Measurements from ENCODE around the gene RNASE3. TPM values are rescaled to one million over a fixed set of nuclear protein-coding genes. Genes with fewer than 3 reads are reported as not detected.
"Not testable (repeated sequence)": the region's sequence is repeated elsewhere in the genome, so short reads cannot be mapped to it uniquely, and the experiment has no call there.

The RNASE3 gene
- not detected for polyA plus RNA-seq (2013, experiment 1 of 2)
- not detected for polyA plus RNA-seq (2013, experiment 2 of 2)

DNA sequence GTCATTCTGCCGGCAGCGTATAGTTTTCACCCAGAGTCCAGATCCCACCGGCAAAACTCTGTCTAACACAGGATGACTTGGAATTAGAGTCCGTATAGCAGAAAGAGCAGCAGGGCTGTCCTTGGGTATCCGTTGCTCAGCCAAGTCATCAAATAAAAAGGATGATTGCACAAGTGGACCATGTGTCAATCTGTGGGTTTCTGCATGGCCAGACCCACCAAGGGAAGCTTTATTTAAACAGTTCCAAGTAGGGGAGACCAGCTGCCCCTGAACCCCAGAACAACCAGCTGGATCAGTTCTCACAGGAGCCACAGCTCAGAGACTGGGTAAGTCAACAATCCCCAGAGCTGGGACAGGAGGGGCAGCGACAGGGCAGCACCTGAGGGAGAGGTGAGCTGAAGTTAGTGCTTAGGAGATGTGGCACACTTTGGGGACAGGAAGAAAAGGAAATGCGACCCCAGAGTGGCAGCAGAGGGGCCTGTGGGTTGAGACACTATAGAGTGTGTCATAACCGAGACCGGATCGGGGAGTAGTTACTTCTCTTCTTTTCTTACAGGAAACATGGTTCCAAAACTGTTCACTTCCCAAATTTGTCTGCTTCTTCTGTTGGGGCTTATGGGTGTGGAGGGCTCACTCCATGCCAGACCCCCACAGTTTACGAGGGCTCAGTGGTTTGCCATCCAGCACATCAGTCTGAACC is at the start of gene RNASE3:
TSS of gene RNASE3 (plus strand) at position 260 of the 700 bp plus-strand sequence. CDS start at position 562, 302 bp downstream.
- H3K4me3 ChIP-seq (ENCODE audit: extremely low read depth, insufficient read depth, low read length, poor library complexity, severe bottlenecking); H3K27ac ChIP-seq (ENCODE audit: low read depth, low read length, severe bottlenecking); H3K4me1 ChIP-seq (ENCODE audit: control insufficient read depth, insufficient read depth, low read length, poor library complexity, severe bottlenecking); H3K9me3 ChIP-seq (ENCODE audit: control insufficient read depth, low read length); H3K36me3 ChIP-seq (ENCODE audit: control insufficient read depth, insufficient read depth, low read length): not testable (repeated sequence)
- 67 to 71% methylated on average over 5 of the region's 11 CpGs for WGBS, 2 experiments (ENCODE audit: insufficient coverage in 2 of 2)

- 95 to 96% methylated on average over 4 to 5 of the region's 6 CpGs for WGBS, 2 experiments (ENCODE audit: insufficient coverage in 2 of 2)
- H3K4me1 ChIP-seq (ENCODE audit: control insufficient read depth, insufficient read depth, low read length, poor library complexity, severe bottlenecking), result peaks cover 6% of the 10 kb centered on the region
- no peak overlapping the region for H3K27ac ChIP-seq (ENCODE audit: low read depth, low read length, severe bottlenecking)
- H3K36me3 ChIP-seq (ENCODE audit: control insufficient read depth, insufficient read depth, low read length), result no peaks in the 10 kb centered on the region
- no peak overlapping the region for H3K4me3 ChIP-seq (ENCODE audit: extremely low read depth, insufficient read depth, low read length, poor library complexity, severe bottlenecking)
- H3K9me3 ChIP-seq (ENCODE audit: control insufficient read depth, low read length), result no peaks in the 10 kb centered on the region
These were observed 44.6 kb upstream of the RNASE3 start for GRCh38 chr14:20846560-20846959.

GRCh38 chr14:20848316-20848954 is 42.8 kb upstream of the RNASE3 start:
- WGBS, 2 experiments (ENCODE audit: insufficient coverage in 2 of 2), result 72 to 79% methylated on average over 8 to 9 of the region's 9 CpGs
- no peak overlapping the region for H3K4me3 ChIP-seq (ENCODE audit: extremely low read depth, insufficient read depth, low read length, poor library complexity, severe bottlenecking)
- no peaks in the 10 kb centered on the region for H3K9me3 ChIP-seq (ENCODE audit: control insufficient read depth, low read length)
- no peaks in the 10 kb centered on the region for H3K36me3 ChIP-seq (ENCODE audit: control insufficient read depth, insufficient read depth, low read length)
- H3K4me1 ChIP-seq (ENCODE audit: control insufficient read depth, insufficient read depth, low read length, poor library complexity, severe bottlenecking), result peaks cover 6% of the 10 kb centered on the region
- peak overlapping the region; percentile 46 for H3K27ac ChIP-seq (ENCODE audit: low read depth, low read length, severe bottlenecking)

DNA sequence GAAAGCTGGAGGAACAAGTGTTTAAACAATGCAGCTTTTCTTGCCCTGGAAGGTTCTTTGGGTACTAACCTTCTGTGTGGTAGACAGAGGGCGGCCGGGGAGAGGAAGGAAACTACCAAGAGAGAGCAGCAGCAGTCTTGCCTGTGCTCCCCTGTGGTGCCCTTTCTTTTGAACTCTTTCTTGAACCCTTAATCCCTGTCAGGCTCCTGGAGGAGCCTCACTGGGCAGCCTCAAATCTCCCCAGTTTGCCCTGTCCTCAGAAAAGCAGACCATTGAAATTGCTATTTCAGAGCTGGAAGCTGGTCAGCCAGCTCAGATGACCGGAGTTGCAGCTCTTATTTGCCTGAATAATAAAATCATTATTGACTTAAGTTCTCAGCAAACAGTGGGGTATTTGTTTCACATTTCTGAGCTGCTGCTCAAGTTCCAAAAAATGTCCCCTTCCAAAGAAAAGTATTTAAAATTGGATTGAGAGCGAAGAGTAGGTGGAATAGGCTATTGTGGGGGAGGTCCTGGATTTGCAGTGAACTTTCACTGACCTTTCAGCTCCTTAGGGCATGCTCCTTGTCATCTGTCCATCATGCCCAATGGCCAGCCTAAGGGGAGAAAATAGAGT is 42.1 kb upstream of the RNASE3 start:
- 20 to 100% methylated on average over 1 to 2 of the region's 4 CpGs for WGBS, 2 experiments (ENCODE audit: insufficient coverage in 2 of 2)
- peak overlapping the region; percentile 46 for H3K27ac ChIP-seq (ENCODE audit: low read depth, low read length, severe bottlenecking)
- H3K36me3 ChIP-seq (ENCODE audit: control insufficient read depth, insufficient read depth, low read length), result no peaks in the 10 kb centered on the region
- H3K4me1 ChIP-seq (ENCODE audit: control insufficient read depth, insufficient read depth, low read length, poor library complexity, severe bottlenecking), result peaks cover 6% of the 10 kb centered on the region
- no peaks in the 10 kb centered on the region for H3K9me3 ChIP-seq (ENCODE audit: control insufficient read depth, low read length)
- H3K4me3 ChIP-seq (ENCODE audit: extremely low read depth, insufficient read depth, low read length, poor library complexity, severe bottlenecking), result no peak overlapping the region

- Histone ChIP-seq H3K4me1 (ENCODE audit: control insufficient read depth, insufficient read depth, low read length, poor library complexity, severe bottlenecking) (peaks cover 6% of the 10 kb centered on the region), H3K9me3 (ENCODE audit: control insufficient read depth, low read length) (no peaks in the 10 kb centered on the region), H3K36me3 (ENCODE audit: control insufficient read depth, insufficient read depth, low read length) (no peaks in the 10 kb centered on the region), H3K4me3 (ENCODE audit: extremely low read depth, insufficient read depth, low read length, poor library complexity, severe bottlenecking) (no peak overlapping the region), H3K27ac (ENCODE audit: low read depth, low read length, severe bottlenecking) (no peak overlapping the region)
- WGBS, 2 experiments (ENCODE audit: insufficient coverage in 2 of 2), result 100% methylated on average over 1 of the region's 4 CpGs; no CpG with 5 or more reads in 1 of the 2 experiments
These were observed 38.1 kb upstream of the RNASE3 start for GRCh38 chr14:20853042-20853441.

DNA sequence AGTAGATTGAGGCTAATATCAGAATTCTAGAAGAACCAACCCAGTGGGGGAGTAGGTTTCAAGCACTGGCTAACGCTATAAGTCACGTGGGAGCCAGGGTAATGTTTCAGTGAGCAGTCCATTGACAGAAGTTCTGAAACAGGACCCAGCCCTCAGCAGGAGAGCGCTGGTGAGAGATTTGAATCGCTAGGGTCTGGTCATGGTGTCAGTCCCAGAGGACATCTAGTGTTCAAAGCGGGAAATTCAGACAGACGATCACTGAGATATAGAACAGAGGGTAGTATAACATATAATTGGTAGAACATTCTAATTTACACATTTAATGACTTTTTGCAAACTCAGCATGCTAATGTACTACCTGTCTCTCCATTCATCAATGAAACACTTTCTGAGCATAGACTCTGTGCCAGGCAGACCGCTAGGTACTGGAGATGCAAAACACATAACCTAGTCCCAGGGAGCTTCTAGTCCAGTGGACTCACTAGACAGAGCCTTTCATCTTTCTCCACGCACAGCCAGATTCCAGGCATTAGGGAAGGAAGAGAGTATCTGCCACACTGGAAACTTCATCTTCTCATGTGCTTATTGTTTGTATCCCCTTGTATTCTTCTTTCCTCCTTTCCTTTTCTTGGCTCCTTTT is 35.4 kb upstream of the RNASE3 start:
- Histone ChIP-seq H3K36me3 (ENCODE audit: control insufficient read depth, insufficient read depth, low read length) (no peaks in the 10 kb centered on the region), H3K9me3 (ENCODE audit: control insufficient read depth, low read length) (no peaks in the 10 kb centered on the region), H3K4me3 (ENCODE audit: extremely low read depth, insufficient read depth, low read length, poor library complexity, severe bottlenecking) (no peak overlapping the region), H3K27ac (ENCODE audit: low read depth, low read length, severe bottlenecking) (no peak overlapping the region), H3K4me1 (ENCODE audit: control insufficient read depth, insufficient read depth, low read length, poor library complexity, severe bottlenecking) (no peaks in the 10 kb centered on the region)
- 19 to 27% methylated on average over 3 to 6 of the region's 8 CpGs for WGBS, 2 experiments (ENCODE audit: insufficient coverage in 2 of 2)

- no peak overlapping the region for H3K4me3 ChIP-seq (ENCODE audit: extremely low read depth, insufficient read depth, low read length, poor library complexity, severe bottlenecking)
- no peaks in the 10 kb centered on the region for H3K9me3 ChIP-seq (ENCODE audit: control insufficient read depth, low read length)
- no peak overlapping the region for H3K27ac ChIP-seq (ENCODE audit: low read depth, low read length, severe bottlenecking)
- no peaks in the 10 kb centered on the region for H3K4me1 ChIP-seq (ENCODE audit: control insufficient read depth, insufficient read depth, low read length, poor library complexity, severe bottlenecking)
- no peaks in the 10 kb centered on the region for H3K36me3 ChIP-seq (ENCODE audit: control insufficient read depth, insufficient read depth, low read length)
These were observed 34.0 kb upstream of the RNASE3 start for GRCh38 chr14:20857207-20857606.

GRCh38 chr14:20857630-20858261 is 33.4 kb upstream of the RNASE3 start:
- Histone ChIP-seq H3K27ac (ENCODE audit: low read depth, low read length, severe bottlenecking) (no peak overlapping the region), H3K9me3 (ENCODE audit: control insufficient read depth, low read length) (no peaks in the 10 kb centered on the region), H3K4me1 (ENCODE audit: control insufficient read depth, insufficient read depth, low read length, poor library complexity, severe bottlenecking) (no peaks in the 10 kb centered on the region), H3K36me3 (ENCODE audit: control insufficient read depth, insufficient read depth, low read length) (no peaks in the 10 kb centered on the region), H3K4me3 (ENCODE audit: extremely low read depth, insufficient read depth, low read length, poor library complexity, severe bottlenecking) (no peak overlapping the region)
- WGBS, 2 experiments (ENCODE audit: insufficient coverage in 2 of 2), result 13 to 70% methylated on average over 5 to 6 of the region's 14 CpGs

- Histone ChIP-seq H3K4me3 (ENCODE audit: extremely low read depth, insufficient read depth, low read length, poor library complexity, severe bottlenecking) (no peak overlapping the region), H3K9me3 (ENCODE audit: control insufficient read depth, low read length) (no peaks in the 10 kb centered on the region), H3K4me1 (ENCODE audit: control insufficient read depth, insufficient read depth, low read length, poor library complexity, severe bottlenecking) (no peaks in the 10 kb centered on the region), H3K27ac (ENCODE audit: low read depth, low read length, severe bottlenecking) (no peak overlapping the region), H3K36me3 (ENCODE audit: control insufficient read depth, insufficient read depth, low read length) (no peaks in the 10 kb centered on the region)
- WGBS, 2 experiments (ENCODE audit: insufficient coverage in 2 of 2), result 80 to 100% methylated on average over 1 of the region's 3 CpGs
These were observed 25.0 kb upstream of the RNASE3 start for GRCh38 chr14:20866194-20866593.

DNA sequence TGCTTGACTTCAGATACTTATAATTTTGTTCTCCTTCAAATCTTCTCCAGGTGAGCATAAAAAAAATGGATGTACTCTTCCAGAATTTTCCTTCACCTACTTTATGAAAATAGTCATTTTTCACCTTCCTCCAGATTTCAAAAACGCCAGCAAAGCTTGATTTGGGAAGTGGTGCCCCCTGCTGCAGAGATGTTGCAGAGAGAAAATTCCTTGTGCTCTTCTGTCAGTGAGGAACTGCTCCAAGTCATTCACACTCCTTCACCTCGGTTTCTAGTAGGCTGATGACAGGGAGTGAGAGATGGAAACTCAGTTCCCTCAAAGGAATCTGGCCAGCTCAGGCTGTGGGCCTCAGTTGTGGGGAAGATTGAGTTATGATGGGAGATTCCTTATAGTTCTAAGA is 24.2 kb upstream of the RNASE3 start:
- no peaks in the 10 kb centered on the region for H3K36me3 ChIP-seq (ENCODE audit: control insufficient read depth, insufficient read depth, low read length)
- H3K4me1 ChIP-seq (ENCODE audit: control insufficient read depth, insufficient read depth, low read length, poor library complexity, severe bottlenecking), result no peaks in the 10 kb centered on the region
- H3K27ac ChIP-seq (ENCODE audit: low read depth, low read length, severe bottlenecking), result no peak overlapping the region
- H3K4me3 ChIP-seq (ENCODE audit: extremely low read depth, insufficient read depth, low read length, poor library complexity, severe bottlenecking), result no peak overlapping the region
- 0% methylated on average over 1 of the region's 2 CpGs; no CpG with 5 or more reads in 1 of the 2 experiments for WGBS, 2 experiments (ENCODE audit: insufficient coverage in 2 of 2)
- H3K9me3 ChIP-seq (ENCODE audit: control insufficient read depth, low read length), result no peaks in the 10 kb centered on the region
